Memory B cell (primary cell): ENCODE results near the gene MTRR.
A peak's percentile ranks its signal among the peaks of the same experiment; 100 is the strongest.

Source experiments
- ATAC-seq: fragments of 150-1000 bp; cut with Tn5 transposase; 2 replicates; pipeline ENCODE4 v1.10.0; 2021; ENCODE audit warnings: low read depth, mild to moderate bottlenecking, moderate library complexity
- DNase-seq, 2 donors: peaks; one replicate each; pipeline ENCODE4 v3.0.0; 2022; ENCODE audit warnings: low spot score in 2 of 2
- H3K27ac Mint-ChIP-seq: one replicate; pipeline ENCODE4 v1.8.0; 2022; ENCODE audit warnings: mild to moderate bottlenecking, moderate library complexity, mixed read lengths
- H3K27me3 Mint-ChIP-seq: one replicate; pipeline ENCODE4 v1.8.0; 2022; ENCODE audit warnings: mixed read lengths
- H3K36me3 Mint-ChIP-seq: one replicate; pipeline ENCODE4 v1.8.0; 2022; ENCODE audit warnings: mild to moderate bottlenecking, mixed read lengths
- H3K4me1 Mint-ChIP-seq: one replicate; pipeline ENCODE4 v1.8.0; 2022; ENCODE audit warnings: mixed read lengths
- H3K4me3 Mint-ChIP-seq: one replicate; pipeline ENCODE4 v1.8.0; 2022; ENCODE audit warnings: mild to moderate bottlenecking, moderate library complexity, mixed read lengths
- H3K9me3 Mint-ChIP-seq: one replicate; pipeline ENCODE4 v1.8.0; 2022; ENCODE audit warnings: mixed read lengths

MTRR gene

GRCh38 chr5:7868773-7869473 is at the start of gene MTRR, which contains the start of gene FASTKD3:
Gene MTRR, plus strand, starts transcription at chr5:7869148. Its CDS starts 1,647 bp downstream, at chr5:7870795.
Gene FASTKD3, minus strand, starts transcription at chr5:7869031. Its CDS starts 948 bp downstream, at chr5:7868083.
- H3K36me3 Mint-ChIP-seq, result peaks cover 12% of the 10 kb centered on the region
- no peaks in the 10 kb centered on the region for H3K9me3 Mint-ChIP-seq
- H3K4me3 Mint-ChIP-seq, result peak within 1 kb of the TSS; percentile 98
- H3K27ac Mint-ChIP-seq, result peak within 1 kb of the TSS; percentile 89
- peak; percentile 98 for ATAC-seq
- DNase-seq, result peak; percentile 78 to 82
- H3K27me3 Mint-ChIP-seq, result no peaks in the 10 kb centered on the region
- peaks cover 50% of the 10 kb centered on the region for H3K4me1 Mint-ChIP-seq

GRCh38 chr5:7822449-7822848 is 46.5 kb upstream of the MTRR start:
- Mint-ChIP-seq H3K9me3 (no peaks in the 10 kb centered on the region), H3K36me3 (no peaks in the 10 kb centered on the region), H3K4me1 (no peaks in the 10 kb centered on the region), H3K4me3 (no peak overlapping the region), H3K27me3 (peaks cover 10% of the 10 kb centered on the region), H3K27ac (no peak overlapping the region)
- ATAC-seq (no peak), DNase-seq (no peak)

GRCh38 chr5:7823594-7823993 is 45.4 kb upstream of the MTRR start:
- Mint-ChIP-seq H3K27ac (no peak overlapping the region), H3K27me3 (peaks cover 11% of the 10 kb centered on the region), H3K4me3 (no peak overlapping the region), H3K36me3 (no peaks in the 10 kb centered on the region), H3K9me3 (no peaks in the 10 kb centered on the region), H3K4me1 (no peaks in the 10 kb centered on the region)
- DNase-seq (no peak), ATAC-seq (no peak)

DNA sequence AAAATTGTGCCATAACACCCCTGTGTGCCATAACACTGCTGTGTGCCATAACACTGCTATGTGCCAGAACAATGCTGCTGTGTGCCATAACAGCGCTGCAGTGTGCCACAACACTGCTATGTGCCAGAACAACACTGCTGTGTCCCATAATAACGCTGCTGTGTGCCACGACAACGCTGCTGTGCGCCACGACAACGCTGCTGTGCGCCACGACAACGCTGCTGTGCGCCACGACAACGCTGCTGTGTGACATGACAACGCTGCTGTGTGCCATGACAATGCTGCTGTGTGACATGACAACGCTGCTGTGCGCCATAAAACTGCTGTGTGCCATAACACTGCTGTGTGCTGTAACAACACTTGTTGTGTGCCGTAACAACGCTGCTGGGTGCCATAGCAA is 44.0 kb upstream of the MTRR start:
- Mint-ChIP-seq H3K4me3 (no peak overlapping the region), H3K4me1 (no peaks in the 10 kb centered on the region), H3K27me3 (peaks cover 8% of the 10 kb centered on the region), H3K9me3 (no peaks in the 10 kb centered on the region), H3K36me3 (no peaks in the 10 kb centered on the region), H3K27ac (no peak overlapping the region)
- ATAC-seq, result no peak
- DNase-seq, result no peak

DNA sequence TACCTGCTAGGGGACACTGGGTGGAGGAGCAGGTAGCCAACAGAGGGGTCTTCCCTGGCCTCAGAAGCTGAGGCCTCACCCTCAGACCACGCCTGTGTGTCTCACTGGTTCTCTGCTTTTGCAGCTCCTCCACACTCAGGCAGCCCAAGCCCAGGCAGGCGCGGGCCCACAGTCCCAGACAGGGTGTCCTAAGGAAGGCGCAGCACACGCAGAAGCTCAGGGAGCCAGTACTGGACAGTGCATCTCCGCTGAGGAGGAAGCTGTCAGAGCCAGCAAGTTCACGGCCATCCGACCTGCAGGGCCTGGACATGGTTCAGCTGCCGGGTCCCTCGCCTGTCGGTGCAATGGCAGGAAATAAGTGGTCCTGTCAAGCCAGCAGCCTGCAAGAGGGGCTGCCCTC is 43.3 kb upstream of the MTRR start:
- no peaks in the 10 kb centered on the region for H3K4me1 Mint-ChIP-seq
- peaks cover 8% of the 10 kb centered on the region for H3K27me3 Mint-ChIP-seq
- DNase-seq (no peak), ATAC-seq (no peak)
- H3K36me3 Mint-ChIP-seq, result no peaks in the 10 kb centered on the region
- H3K4me3 Mint-ChIP-seq, result no peak overlapping the region
- H3K9me3 Mint-ChIP-seq, result no peaks in the 10 kb centered on the region
- no peak overlapping the region for H3K27ac Mint-ChIP-seq

DNA sequence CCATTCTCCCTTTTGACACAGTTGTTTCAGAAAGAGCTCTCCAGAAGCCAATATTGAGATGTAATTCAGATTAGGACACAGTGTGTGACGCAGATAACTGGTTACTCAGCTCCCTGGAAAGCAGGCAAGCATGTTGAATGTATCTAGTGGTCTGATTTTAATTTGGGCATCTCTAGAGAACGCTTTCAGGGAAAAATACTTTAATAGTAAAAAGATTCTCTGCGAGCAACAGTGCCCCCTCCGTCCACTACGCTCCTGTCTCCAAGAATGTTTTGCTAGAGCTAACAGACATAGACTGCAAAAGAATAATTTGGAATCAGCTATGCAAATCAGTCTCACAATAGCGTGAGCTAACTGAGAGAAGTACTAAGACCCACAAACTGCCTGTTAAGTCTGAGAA is 41.3 kb upstream of the MTRR start:
- peaks cover 4% of the 10 kb centered on the region for H3K27me3 Mint-ChIP-seq
- ATAC-seq (no peak), DNase-seq (no peak)
- no peak overlapping the region for H3K4me3 Mint-ChIP-seq
- no peak overlapping the region for H3K27ac Mint-ChIP-seq
- no peaks in the 10 kb centered on the region for H3K4me1 Mint-ChIP-seq
- peaks cover 2% of the 10 kb centered on the region for H3K36me3 Mint-ChIP-seq
- no peaks in the 10 kb centered on the region for H3K9me3 Mint-ChIP-seq

GRCh38 chr5:7828269-7828668 is 40.7 kb upstream of the MTRR start:
- Mint-ChIP-seq H3K4me3 (no peak overlapping the region), H3K36me3 (peaks cover 2% of the 10 kb centered on the region), H3K9me3 (no peaks in the 10 kb centered on the region), H3K4me1 (no peaks in the 10 kb centered on the region), H3K27me3 (peaks cover 4% of the 10 kb centered on the region), H3K27ac (no peak overlapping the region)
- DNase-seq (no peak), ATAC-seq (no peak)

DNA sequence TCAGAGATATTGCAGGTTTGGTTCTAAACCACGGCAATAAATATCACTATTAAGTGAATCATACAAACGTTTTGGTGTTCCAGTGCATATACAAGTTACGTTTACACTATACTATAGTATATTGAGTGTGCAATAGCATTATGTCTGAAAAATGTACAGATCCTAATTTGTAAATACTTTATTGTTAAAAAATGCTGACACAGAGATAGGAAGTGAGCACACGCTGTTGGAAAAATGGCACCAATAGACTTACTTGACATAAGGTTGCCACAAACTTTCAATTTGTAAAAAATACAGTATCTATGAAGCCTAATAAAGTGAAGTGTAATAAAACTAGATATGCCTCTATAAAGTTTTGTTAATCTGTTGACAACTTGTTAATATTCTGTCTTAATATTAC is 34.0 kb upstream of the MTRR start:
- H3K27ac Mint-ChIP-seq, result no peak overlapping the region

DNA sequence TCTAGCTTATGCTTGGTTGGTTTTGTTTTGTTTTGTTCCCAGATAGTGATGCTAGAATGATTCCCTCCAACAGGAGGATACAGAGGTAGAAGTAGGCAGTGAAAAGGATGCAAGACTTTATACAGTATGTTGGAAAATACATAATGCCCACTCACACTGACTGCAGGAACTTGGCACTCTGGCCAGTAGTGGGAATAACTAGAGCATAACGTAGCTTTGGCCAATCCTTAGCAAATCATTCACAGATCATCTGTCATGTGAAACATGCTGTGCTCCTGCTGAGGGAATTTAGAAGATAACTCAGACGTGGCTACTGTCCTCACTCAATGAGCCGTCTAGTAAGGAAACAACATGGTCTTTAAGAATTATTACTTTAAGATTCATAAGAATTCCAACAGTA is 31.5 kb upstream of the MTRR start:
- no peak overlapping the region for H3K4me3 Mint-ChIP-seq
- peaks cover 11% of the 10 kb centered on the region for H3K27me3 Mint-ChIP-seq

More for the DNA sequence above, 34.0 kb upstream of the MTRR start:
- H3K36me3 Mint-ChIP-seq, result peaks cover 2% of the 10 kb centered on the region
- no peak for ATAC-seq
- H3K4me3 Mint-ChIP-seq, result no peak overlapping the region
- H3K9me3 Mint-ChIP-seq, result no peaks in the 10 kb centered on the region
- no peak for DNase-seq
- H3K27me3 Mint-ChIP-seq, result peaks cover 6% of the 10 kb centered on the region
- H3K4me1 Mint-ChIP-seq, result no peaks in the 10 kb centered on the region

DNA sequence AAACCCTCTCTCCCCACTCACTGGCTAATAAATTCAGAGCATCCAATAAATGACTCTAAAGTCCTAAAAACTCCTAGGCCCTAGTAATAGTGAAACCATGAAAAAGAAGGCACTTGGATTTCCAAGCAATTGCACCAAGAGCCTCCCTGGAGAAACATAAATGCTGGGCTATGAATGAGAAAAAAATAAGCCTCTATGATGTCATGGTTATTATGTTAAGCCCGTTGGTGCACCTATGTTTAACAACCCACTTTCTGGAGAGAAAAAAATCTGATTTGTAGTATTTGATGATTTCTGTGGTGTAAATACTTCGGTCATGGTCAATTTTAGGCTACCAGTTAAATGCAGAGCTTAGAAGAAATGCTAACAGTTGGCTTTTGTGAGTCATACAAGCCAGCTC is 26.4 kb upstream of the MTRR start:
- Mint-ChIP-seq H3K27me3 (peaks cover 12% of the 10 kb centered on the region), H3K9me3 (peaks cover 4% of the 10 kb centered on the region)
- no peak for ATAC-seq

More for the DNA sequence above, 31.5 kb upstream of the MTRR start:
- Mint-ChIP-seq H3K4me1 (no peaks in the 10 kb centered on the region), H3K27ac (no peak overlapping the region), H3K9me3 (peaks cover 1% of the 10 kb centered on the region), H3K36me3 (peaks cover 2% of the 10 kb centered on the region)
- DNase-seq, result no peak
- ATAC-seq, result no peak

GRCh38 chr5:7844901-7845300 is 24.0 kb upstream of the MTRR start:
- Mint-ChIP-seq H3K27ac (no peak overlapping the region), H3K36me3 (peaks cover 2% of the 10 kb centered on the region), H3K27me3 (peaks cover 10% of the 10 kb centered on the region), H3K9me3 (peaks cover 4% of the 10 kb centered on the region), H3K4me3 (no peak overlapping the region), H3K4me1 (peaks cover 6% of the 10 kb centered on the region)
- ATAC-seq (peak; percentile 45), DNase-seq (no peak)

More for the DNA sequence above, 26.4 kb upstream of the MTRR start:
- Mint-ChIP-seq H3K27ac (no peak overlapping the region), H3K4me1 (peaks cover 5% of the 10 kb centered on the region), H3K4me3 (no peak overlapping the region), H3K36me3 (peaks cover 2% of the 10 kb centered on the region)
- no peak for DNase-seq

- Mint-ChIP-seq H3K36me3 (peaks cover 2% of the 10 kb centered on the region), H3K4me1 (peaks cover 8% of the 10 kb centered on the region), H3K27me3 (peaks cover 8% of the 10 kb centered on the region), H3K27ac (no peak overlapping the region), H3K4me3 (no peak overlapping the region), H3K9me3 (peaks cover 4% of the 10 kb centered on the region)
- DNase-seq (no peak), ATAC-seq (no peak)
Measured at GRCh38 chr5:7845557-7845956, 23.4 kb upstream of the MTRR start.

- DNase-seq (no peak), ATAC-seq (no peak)
- peaks cover 2% of the 10 kb centered on the region for H3K9me3 Mint-ChIP-seq
- H3K36me3 Mint-ChIP-seq, result no peaks in the 10 kb centered on the region
- H3K27ac Mint-ChIP-seq, result no peak overlapping the region
- H3K27me3 Mint-ChIP-seq, result peaks cover 9% of the 10 kb centered on the region
- H3K4me3 Mint-ChIP-seq, result no peak overlapping the region
- peaks cover 10% of the 10 kb centered on the region for H3K4me1 Mint-ChIP-seq
Measured at GRCh38 chr5:7846327-7846726, 22.6 kb upstream of the MTRR start.

DNA sequence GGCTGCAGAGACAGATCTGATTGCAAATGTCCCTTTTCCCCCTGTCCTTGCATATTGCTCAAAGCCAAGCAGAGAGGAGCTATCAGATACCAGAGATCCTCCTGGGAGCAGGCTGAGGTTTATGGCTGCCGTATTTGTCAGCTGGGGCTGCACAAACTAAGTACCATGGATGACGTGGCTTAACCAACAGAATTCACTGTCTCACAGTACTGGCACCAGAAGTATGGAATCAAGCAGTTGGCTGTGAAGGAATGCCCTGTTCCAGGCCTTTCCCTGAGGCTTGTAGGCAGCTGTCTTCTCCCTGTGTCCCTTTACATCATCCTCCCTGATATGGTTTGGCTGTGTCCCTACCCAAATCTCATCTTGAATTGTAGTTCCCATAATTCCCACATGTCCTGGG is 20.7 kb upstream of the MTRR start:
- Mint-ChIP-seq H3K36me3 (no peaks in the 10 kb centered on the region), H3K4me1 (peaks cover 19% of the 10 kb centered on the region), H3K27me3 (peaks cover 6% of the 10 kb centered on the region), H3K4me3 (no peak overlapping the region), H3K9me3 (peaks cover 2% of the 10 kb centered on the region), H3K27ac (no peak overlapping the region)
- ATAC-seq, result no peak
- DNase-seq, result no peak
